PC-9 (cell line): ENCODE data around the gene MKI67.

ENCODE experiments used
- CTCF ChIP-seq: fragments of 200-600 bp; sonication (generic); conservative IDR thresholded peaks from 2 replicates; pipeline ENCODE4 v1.6.1; 2017; ENCODE audit warnings: mixed run types, antibody characterized with exemption, mild to moderate bottlenecking, moderate library complexity
- EZH2 ChIP-seq: fragments of 200-600 bp; sonication (generic); IDR thresholded peaks from 2 replicates; pipeline ENCODE4 v1.8.0; 2017; ENCODE audit warnings: antibody characterized with exemption, low read depth

DNA sequence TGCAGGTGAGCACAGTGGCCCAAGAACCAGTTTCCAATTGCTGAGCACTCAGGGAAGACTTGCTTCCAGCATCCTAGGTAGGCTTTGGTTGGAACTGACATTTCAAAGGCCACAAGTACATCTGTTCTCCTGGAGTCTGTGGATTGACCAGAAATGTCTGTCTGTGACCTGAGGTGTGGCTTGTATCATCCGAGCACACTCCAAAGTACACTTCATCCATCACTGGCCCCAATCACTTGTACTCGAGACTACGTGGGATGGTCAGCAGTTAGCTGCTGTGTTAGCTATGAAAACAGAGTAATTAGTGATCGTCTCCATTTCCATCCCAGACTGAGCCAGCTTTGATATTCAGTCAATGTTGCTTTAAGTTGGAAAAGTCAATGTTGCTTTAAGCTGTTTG is 45.0 kb downstream of the MKI67 start:
- TF ChIP-seq CTCF, result no peak
- no peak for TF ChIP-seq EZH2
